ENCODE measurements around the gene INHBA. TPM values are rescaled to one million over a fixed set of nuclear protein-coding genes. Genes with fewer than 3 reads are reported as not detected.

Gene INHBA
- total and polyA plus RNA-seq, 9 of the 15 experiments (the other 6 are each of a cell fraction or from before 2014, with no cell fraction given): 0.02 to 0.04 TPM; not detected in 7

DNA sequence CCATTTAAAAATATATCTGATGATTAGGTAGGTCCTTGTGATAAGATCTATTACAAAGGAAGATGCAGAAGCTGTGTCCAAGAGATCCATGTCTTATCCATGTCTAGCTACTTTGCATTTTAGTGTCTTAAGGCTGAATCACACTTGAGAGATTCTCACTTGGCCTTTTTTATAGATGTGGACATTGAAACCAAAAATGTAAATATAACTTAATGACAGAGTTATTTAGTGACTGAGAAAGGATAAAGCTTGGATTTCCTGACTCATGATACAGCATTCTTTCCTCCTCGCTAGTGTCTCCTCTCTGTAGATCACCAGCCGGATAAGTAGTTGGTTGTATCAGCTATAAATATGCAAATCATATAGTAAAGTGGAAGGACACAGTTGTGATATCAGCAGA, 23.3 kb downstream of the INHBA start:
- ChIA-PET CTCF (ENCODE audit: low intra/inter-chr PET ratio) (no interaction called here), POLR2A (no interaction called here)
- Histone ChIP-seq H3K79me2 (ENCODE audit: control insufficient read depth, insufficient read depth, low read length) (no peaks in the 10 kb centered on the region), H3K9me3 (replicated peaks; ENCODE audit: control insufficient read depth, insufficient read depth, low read depth, low read length) (no peaks in the 10 kb centered on the region), H3K36me3 (ENCODE audit: control insufficient read depth, insufficient read depth, low read length) (no peaks in the 10 kb centered on the region), H4K20me1 (replicated peaks; ENCODE audit: control insufficient read depth, insufficient read depth, low read length) (no peaks in the 10 kb centered on the region), H3K27me3 (ENCODE audit: control insufficient read depth in 2 of 2, insufficient read depth in 2 of 2, low read length in 2 of 2) (no peaks in the 10 kb centered on the region), H3K4me3 (no peak overlapping the region), H3K9me1 (ENCODE audit: control insufficient read depth, insufficient read depth, low read length) (no peaks in the 10 kb centered on the region), H3K4me2 (ENCODE audit: insufficient read depth, low read length) (no peak overlapping the region), H3K9ac (ENCODE audit: insufficient read depth in 1 of 2, low read depth in 2 of 2, low read length in 2 of 2) (no peak overlapping the region), H3K4me1 (replicated peaks in 1 of 2; ENCODE audit: control insufficient read depth in 2 of 2, insufficient read depth in 2 of 2, low read length in 2 of 2) (no peaks in the 10 kb centered on the region), H3K27ac (ENCODE audit: extremely low read depth, low read depth, low read length) (no peak overlapping the region), H2AFZ (ENCODE audit: low read depth, low read length) (no peak overlapping the region)
- WGBS (ENCODE audit: insufficient coverage, low coverage, missing lambda C conversion rate): 0% methylated on average over 2 of the region's 2 CpGs
- ATAC-seq: no peak
- no TSS peak for BruUV-seq (replicated peaks)
- in situ Hi-C loops (cut with MboI): no loop called here
- intact Hi-C loops (cut with micrococcal nuclease): no loop called here
- FAIRE-seq: no peak
- TF ChIP-seq CEBPG (CRISPR knock-in tag; IDR thresholded peaks at IDR 0.05): no peak
- TF ChIP-seq CEBPG (tag; conservative IDR thresholded peaks at IDR 0.05 in 1 of 2, IDR thresholded peaks at IDR 0.05 in 1 of 2): no peak
- TF ChIP-seq IRF9 (tag; IDR thresholded peaks at IDR 0.05): no peak
- TF ChIP-seq TFE3 (CRISPR knock-in tag; IDR thresholded peaks at IDR 0.05): no peak
- TF ChIP-seq NCOA1 (IDR thresholded peaks at IDR 0.05; ENCODE audit: low read depth): no peak
- TF ChIP-seq, protein P1, sequence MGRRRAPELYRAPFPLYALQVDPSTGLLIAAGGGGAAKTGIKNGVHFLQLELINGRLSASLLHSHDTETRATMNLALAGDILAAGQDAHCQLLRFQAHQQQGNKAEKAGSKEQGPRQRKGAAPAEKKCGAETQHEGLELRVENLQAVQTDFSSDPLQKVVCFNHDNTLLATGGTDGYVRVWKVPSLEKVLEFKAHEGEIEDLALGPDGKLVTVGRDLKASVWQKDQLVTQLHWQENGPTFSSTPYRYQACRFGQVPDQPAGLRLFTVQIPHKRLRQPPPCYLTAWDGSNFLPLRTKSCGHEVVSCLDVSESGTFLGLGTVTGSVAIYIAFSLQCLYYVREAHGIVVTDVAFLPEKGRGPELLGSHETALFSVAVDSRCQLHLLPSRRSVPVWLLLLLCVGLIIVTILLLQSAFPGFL (CRISPR knock-in tag; IDR thresholded peaks at IDR 0.05): no peak
- TF ChIP-seq PML (IDR thresholded peaks at IDR 0.05; ENCODE audit: low read length): no peak
- TF ChIP-seq ZC3H8 (IDR thresholded peaks at IDR 0.05): no peak
- no peak for TF ChIP-seq NR3C1 (CRISPR knock-in tag; IDR thresholded peaks at IDR 0.05)
- no peak for TF ChIP-seq TRIM24 (IDR thresholded peaks at IDR 0.05)
- TF ChIP-seq ZNF41 (CRISPR knock-in tag; conservative IDR thresholded peaks at IDR 0.05): no peak
- no peak for TF ChIP-seq ADNP (tag; IDR thresholded peaks at IDR 0.05)
- no peak for TF ChIP-seq RBM39 (optimal IDR thresholded peaks at IDR 0.05; ENCODE audit: low read depth, low read length)
- no peak for TF ChIP-seq SMAD3 (CRISPR knock-in tag; conservative IDR thresholded peaks at IDR 0.05)
- TF ChIP-seq ZNF57 (CRISPR knock-in tag; IDR thresholded peaks at IDR 0.05): no peak
- no peak for TF ChIP-seq ZBTB43 (CRISPR knock-in tag; IDR thresholded peaks at IDR 0.05)
- no peak for TF ChIP-seq ZNF408 (CRISPR knock-in tag; IDR thresholded peaks at IDR 0.05; ENCODE audit: low read depth)
- TF ChIP-seq, protein P2, sequence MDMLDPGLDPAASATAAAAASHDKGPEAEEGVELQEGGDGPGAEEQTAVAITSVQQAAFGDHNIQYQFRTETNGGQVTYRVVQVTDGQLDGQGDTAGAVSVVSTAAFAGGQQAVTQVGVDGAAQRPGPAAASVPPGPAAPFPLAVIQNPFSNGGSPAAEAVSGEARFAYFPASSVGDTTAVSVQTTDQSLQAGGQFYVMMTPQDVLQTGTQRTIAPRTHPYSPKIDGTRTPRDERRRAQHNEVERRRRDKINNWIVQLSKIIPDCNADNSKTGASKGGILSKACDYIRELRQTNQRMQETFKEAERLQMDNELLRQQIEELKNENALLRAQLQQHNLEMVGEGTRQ (CRISPR knock-in tag; IDR thresholded peaks at IDR 0.05): no peak
- TF ChIP-seq FUS (optimal IDR thresholded peaks at IDR 0.05; ENCODE audit: low read depth, low read length): no peak
- TF ChIP-seq ZNF263 (CRISPR knock-in tag; IDR thresholded peaks at IDR 0.05; ENCODE audit: borderline replicate concordance): no peak
- no peak for TF ChIP-seq HMG20B (CRISPR knock-in tag; IDR thresholded peaks at IDR 0.05)
- DNase-seq (ENCODE audit: extremely low read depth in 1 of 4, low spot score in 3 of 4): no peak
